GM21619 (cell line): ENCODE measurements around the gene ZDHHC19.
"Not testable (repeated sequence)": the region's sequence is repeated elsewhere in the genome, so short reads cannot be mapped to it uniquely, and the experiment has no call there.

Experiments
- ATAC-seq: cut with Tn5 transposase; IDR thresholded peaks from one replicate; pipeline ENCODE4 v1.9.1; 2021; ENCODE audit not compliant: unreplicated experiment

The ZDHHC19 gene

GRCh38 chr3:196210673-196211556, at the start of gene ZDHHC19:
Gene ZDHHC19 (minus strand): TSS chr3:196211400. CDS start chr3:196211315, 85 bp downstream.
- ATAC-seq, result no peak

- no peak for ATAC-seq
Observed at GRCh38 chr3:196260784-196261183, 49.6 kb upstream of the ZDHHC19 start.

GRCh38 chr3:196255776-196256175, 44.6 kb upstream of the ZDHHC19 start:
- no peak for ATAC-seq

GRCh38 chr3:196254376-196255283, 43.4 kb upstream of the ZDHHC19 start:
- ATAC-seq, result no peak

- ATAC-seq, result no peak
Observed at GRCh38 chr3:196251918-196252317, 40.7 kb upstream of the ZDHHC19 start.

- no peak for ATAC-seq
Observed at GRCh38 chr3:196246612-196247308, 35.6 kb upstream of the ZDHHC19 start.

- not testable (repeated sequence) for ATAC-seq
Observed at GRCh38 chr3:196244166-196244565, 33.0 kb upstream of the ZDHHC19 start.

GRCh38 chr3:196241704-196242103, 30.5 kb upstream of the ZDHHC19 start:
- no peak for ATAC-seq

GRCh38 chr3:196240424-196240823, 29.2 kb upstream of the ZDHHC19 start:
- ATAC-seq, result no peak

- ATAC-seq, result no peak
Observed at GRCh38 chr3:196238612-196239560, 27.7 kb upstream of the ZDHHC19 start.

GRCh38 chr3:196237203-196237602, 26.0 kb upstream of the ZDHHC19 start:
- ATAC-seq, result no peak

GRCh38 chr3:196236223-196236622, 25.0 kb upstream of the ZDHHC19 start:
- no peak for ATAC-seq

- ATAC-seq, result no peak
Observed at GRCh38 chr3:196235452-196236122, 24.4 kb upstream of the ZDHHC19 start.

GRCh38 chr3:196232882-196233251, 21.7 kb upstream of the ZDHHC19 start:
- ATAC-seq, result no peak

GRCh38 chr3:196232154-196232881, 21.1 kb upstream of the ZDHHC19 start:
- ATAC-seq, result no peak

GRCh38 chr3:196227629-196228493, 16.7 kb upstream of the ZDHHC19 start:
- ATAC-seq, result no peak

GRCh38 chr3:196227121-196227561, 15.9 kb upstream of the ZDHHC19 start:
- no peak for ATAC-seq
